GM18517 (cell line): ENCODE measurements around the gene TRIM37.
"Not testable (repeated sequence)": the region's sequence is repeated elsewhere in the genome, so short reads cannot be mapped to it uniquely, and the experiment has no call there.

ENCODE experiments used
- ATAC-seq: cut with Tn5 transposase; IDR thresholded peaks from one replicate; pipeline ENCODE4 v1.9.1; 2021; ENCODE audit warnings: mild to moderate bottlenecking, moderate library complexity; ENCODE audit not compliant: unreplicated experiment

TRIM37 gene, protein sequence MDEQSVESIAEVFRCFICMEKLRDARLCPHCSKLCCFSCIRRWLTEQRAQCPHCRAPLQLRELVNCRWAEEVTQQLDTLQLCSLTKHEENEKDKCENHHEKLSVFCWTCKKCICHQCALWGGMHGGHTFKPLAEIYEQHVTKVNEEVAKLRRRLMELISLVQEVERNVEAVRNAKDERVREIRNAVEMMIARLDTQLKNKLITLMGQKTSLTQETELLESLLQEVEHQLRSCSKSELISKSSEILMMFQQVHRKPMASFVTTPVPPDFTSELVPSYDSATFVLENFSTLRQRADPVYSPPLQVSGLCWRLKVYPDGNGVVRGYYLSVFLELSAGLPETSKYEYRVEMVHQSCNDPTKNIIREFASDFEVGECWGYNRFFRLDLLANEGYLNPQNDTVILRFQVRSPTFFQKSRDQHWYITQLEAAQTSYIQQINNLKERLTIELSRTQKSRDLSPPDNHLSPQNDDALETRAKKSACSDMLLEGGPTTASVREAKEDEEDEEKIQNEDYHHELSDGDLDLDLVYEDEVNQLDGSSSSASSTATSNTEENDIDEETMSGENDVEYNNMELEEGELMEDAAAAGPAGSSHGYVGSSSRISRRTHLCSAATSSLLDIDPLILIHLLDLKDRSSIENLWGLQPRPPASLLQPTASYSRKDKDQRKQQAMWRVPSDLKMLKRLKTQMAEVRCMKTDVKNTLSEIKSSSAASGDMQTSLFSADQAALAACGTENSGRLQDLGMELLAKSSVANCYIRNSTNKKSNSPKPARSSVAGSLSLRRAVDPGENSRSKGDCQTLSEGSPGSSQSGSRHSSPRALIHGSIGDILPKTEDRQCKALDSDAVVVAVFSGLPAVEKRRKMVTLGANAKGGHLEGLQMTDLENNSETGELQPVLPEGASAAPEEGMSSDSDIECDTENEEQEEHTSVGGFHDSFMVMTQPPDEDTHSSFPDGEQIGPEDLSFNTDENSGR

DNA sequence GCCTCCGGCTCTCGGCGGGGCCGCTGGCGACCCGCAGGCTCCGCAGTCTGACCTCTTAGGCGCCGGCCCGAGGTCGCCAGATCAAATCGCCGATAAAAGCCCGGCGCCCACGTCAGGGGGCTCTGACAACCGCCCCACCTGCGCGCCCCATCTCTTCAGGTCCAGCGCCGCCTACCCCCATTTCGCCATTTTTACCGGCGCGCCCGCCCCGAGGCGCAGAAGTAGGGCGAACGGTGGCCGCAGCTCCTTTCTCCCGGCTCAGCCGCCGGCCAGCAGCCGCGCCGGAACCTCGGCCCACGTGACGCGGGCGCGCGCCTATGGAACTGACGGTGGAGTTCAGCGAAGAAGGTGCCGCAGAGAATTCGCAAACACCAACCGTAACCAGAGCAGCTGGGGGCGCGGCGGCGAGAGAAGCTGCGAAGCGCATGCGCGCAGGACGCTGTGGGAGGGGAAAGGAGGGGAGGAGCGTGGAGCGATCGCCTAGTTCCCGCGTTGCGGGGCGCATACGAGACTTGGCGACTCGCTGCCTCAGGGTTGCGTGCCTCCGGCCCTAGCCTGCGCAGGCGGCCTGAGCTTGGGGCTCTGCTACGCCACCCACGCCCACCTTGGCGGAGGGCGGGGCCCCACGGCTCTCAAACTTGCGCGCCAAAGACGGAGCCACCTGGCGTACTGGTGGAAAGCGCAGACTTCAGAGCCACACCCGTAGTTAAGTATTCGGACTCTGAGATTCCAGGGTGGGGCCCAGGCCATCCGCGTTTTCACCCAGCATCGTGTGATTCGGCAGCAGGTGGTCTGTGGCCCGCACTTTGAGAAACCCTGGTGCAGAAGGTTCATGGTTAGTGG is at the start of gene TRIM37:
TSS of gene TRIM37 (minus strand) at position 418 of the 843 bp plus-strand sequence. CDS start 419 bp downstream, outside the sequence.
- peak; percentile 89 for ATAC-seq

GRCh38 chr17:59155439-59156177 is 48.9 kb upstream of the TRIM37 start, which contains the start of gene PRR11:
Gene PRR11 (plus strand): TSS chr17:59155746. CDS start chr17:59169753, 14,007 bp downstream.
- ATAC-seq, result peak; percentile 90

- peak; percentile 84 for ATAC-seq
These were observed 48.2 kb upstream of the TRIM37 start, which contains the start of gene SKA2 for GRCh38 chr17:59154721-59155438. Gene SKA2 (minus strand): TSS chr17:59155186. CDS start chr17:59155163, 23 bp downstream.

- ATAC-seq, result no peak
These were observed 47.6 kb upstream of the TRIM37 start for GRCh38 chr17:59154292-59154720.

DNA sequence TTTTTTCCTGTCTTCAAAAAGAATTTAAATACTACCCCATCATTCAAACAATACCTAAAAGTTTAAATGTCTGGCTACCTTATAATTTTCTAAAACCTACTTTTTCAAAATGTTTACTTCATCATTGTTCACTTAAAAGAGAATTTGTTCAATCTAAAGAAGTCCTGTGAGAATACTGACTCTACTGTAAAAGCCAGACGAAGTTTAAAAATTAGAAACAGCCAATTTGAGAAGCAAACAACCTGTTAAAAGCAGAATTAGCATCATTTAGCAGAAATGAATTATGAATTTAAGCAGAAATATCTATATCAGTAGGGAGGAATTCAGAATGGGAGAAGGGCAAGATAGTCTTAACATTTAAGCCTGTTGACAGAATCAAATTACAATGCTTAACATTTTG is 46.2 kb upstream of the TRIM37 start:
- ATAC-seq, result no peak

DNA sequence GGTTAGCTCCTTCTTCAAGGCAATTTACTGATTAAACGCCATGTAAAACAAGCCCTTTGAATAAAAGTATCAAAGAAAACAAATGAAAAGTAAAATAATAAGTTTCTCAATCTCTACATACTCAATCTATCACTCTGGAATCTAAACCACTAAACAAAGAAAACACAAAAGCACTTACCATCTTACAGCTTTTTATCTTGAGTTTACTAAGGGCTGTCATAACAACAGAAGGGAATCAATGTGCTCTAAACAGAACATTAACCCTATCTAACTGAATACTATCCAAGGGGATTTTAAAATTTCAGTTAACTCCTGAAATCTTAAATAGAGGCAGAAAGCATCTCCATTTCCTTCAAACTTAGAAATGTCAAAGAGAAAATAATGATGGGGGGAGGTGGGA is 44.9 kb upstream of the TRIM37 start:
- ATAC-seq, result no peak

- ATAC-seq, result no peak
These were observed 44.3 kb upstream of the TRIM37 start for GRCh38 chr17:59151006-59151405.

- no peak for ATAC-seq
These were observed 43.3 kb upstream of the TRIM37 start for GRCh38 chr17:59149841-59150511.

- no peak for ATAC-seq
These were observed 42.4 kb upstream of the TRIM37 start for GRCh38 chr17:59149051-59149450.

DNA sequence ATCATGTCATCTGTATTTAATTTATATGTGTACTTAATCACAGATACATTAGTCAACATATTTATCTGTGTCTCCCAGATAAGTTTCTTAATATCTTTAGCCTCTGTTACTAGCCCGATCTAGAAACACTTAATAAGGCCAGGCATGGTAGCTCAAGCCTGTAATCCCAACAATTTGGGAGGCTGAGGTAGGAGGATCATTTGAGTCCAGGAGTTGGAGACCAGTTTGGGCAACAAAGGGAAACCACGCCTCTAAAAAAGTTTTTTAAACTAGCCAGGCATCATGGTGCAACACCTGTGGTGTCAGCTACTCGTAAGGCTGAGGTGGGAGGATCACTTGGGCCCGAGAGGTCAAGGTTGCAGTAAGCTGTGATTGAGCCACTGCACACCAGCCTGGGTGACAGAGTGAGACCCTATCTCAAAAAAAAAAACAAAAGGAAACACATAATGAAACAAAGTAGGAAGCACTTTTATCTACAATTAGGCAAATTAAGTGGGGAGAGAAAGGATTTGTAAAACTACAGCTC is 39.0 kb upstream of the TRIM37 start:
- no peak for ATAC-seq

- no peak for ATAC-seq
These were observed 35.2 kb upstream of the TRIM37 start for GRCh38 chr17:59141860-59142259.

- no peak for ATAC-seq
These were observed 33.3 kb upstream of the TRIM37 start for GRCh38 chr17:59139939-59140338.

- not testable (repeated sequence) for ATAC-seq
These were observed 31.7 kb upstream of the TRIM37 start for GRCh38 chr17:59138339-59138738.

GRCh38 chr17:59131131-59131530 is 24.5 kb upstream of the TRIM37 start:
- ATAC-seq, result no peak

- no peak for ATAC-seq
These were observed 23.1 kb upstream of the TRIM37 start for GRCh38 chr17:59129814-59130213.

GRCh38 chr17:59126809-59127417 is 20.2 kb upstream of the TRIM37 start:
- ATAC-seq, result no peak

DNA sequence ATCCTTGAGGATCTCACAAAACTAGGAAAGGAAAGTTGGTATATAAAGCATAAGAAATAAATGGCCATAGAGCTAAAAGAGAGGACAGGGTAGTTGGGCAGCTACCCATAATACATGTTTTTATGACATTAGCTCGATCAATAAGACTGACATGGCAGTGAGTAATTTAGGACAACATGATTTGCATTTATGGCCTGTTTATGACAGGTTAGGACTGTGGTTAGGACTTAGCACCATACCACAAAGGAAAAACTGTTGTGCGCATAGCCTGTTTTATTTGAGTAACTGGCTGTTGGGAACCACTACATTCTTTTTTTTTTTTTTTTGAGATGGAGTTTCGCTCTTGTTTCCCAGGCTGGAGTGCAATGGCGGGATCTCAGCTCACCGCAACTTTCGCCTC is 18.0 kb upstream of the TRIM37 start:
- no peak for ATAC-seq
